Upper lobe of left lung (tissue), 4 donors: ENCODE results near the gene POLK.

ENCODE experiments used
- CTCF ChIP-seq, 6 experiments: fragments of 450-650 bp in 4 of 6; fragments of 200-600 bp in 2 of 6; sonication (generic) in 2 of 6; IDR thresholded peaks; one replicate each; pipeline ENCODE4 v1.5.1; 2016 to 2019; ENCODE audit warnings: antibody characterized with exemption in 6 of 6
- EP300 ChIP-seq, 4 donors: sonication (generic); formaldehyde crosslinking; IDR thresholded peaks; one replicate each; pipeline ENCODE4 v1.5.1; 2017; ENCODE audit warnings: antibody characterized with exemption in 4 of 4, control low read depth in 2 of 4
- POLR2A ChIP-seq, 4 donors: fragments of 450-650 bp; IDR thresholded peaks; one replicate each; pipeline ENCODE4 v1.5.1; 2016 to 2017; ENCODE audit warnings: antibody characterized with exemption in 4 of 4, mild to moderate bottlenecking in 2 of 4

- TF ChIP-seq EP300 (IDR thresholded peaks at IDR 0.05) (no peak), CTCF (IDR thresholded peaks at IDR 0.05) (no peak), POLR2A (IDR thresholded peaks at IDR 0.05) (no peak)
These were observed 12.4 kb downstream of the POLK start for GRCh38 chr5:75524071-75524470.
